ENCODE results near the gene SH3GL2.

- TF ChIP-seq, protein P1, sequence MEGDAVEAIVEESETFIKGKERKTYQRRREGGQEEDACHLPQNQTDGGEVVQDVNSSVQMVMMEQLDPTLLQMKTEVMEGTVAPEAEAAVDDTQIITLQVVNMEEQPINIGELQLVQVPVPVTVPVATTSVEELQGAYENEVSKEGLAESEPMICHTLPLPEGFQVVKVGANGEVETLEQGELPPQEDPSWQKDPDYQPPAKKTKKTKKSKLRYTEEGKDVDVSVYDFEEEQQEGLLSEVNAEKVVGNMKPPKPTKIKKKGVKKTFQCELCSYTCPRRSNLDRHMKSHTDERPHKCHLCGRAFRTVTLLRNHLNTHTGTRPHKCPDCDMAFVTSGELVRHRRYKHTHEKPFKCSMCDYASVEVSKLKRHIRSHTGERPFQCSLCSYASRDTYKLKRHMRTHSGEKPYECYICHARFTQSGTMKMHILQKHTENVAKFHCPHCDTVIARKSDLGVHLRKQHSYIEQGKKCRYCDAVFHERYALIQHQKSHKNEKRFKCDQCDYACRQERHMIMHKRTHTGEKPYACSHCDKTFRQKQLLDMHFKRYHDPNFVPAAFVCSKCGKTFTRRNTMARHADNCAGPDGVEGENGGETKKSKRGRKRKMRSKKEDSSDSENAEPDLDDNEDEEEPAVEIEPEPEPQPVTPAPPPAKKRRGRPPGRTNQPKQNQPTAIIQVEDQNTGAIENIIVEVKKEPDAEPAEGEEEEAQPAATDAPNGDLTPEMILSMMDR (IDR thresholded peaks at IDR 0.05) = no peak
- no peak for TF ChIP-seq POLR2A (IDR thresholded peaks at IDR 0.05)
Observed at GRCh38 chr9:17609312-17610005, 30.6 kb downstream of the SH3GL2 start.

Data from Peyer's patch (tissue), 4 donors.